HEK293T (cell line): ENCODE results near the gene NPHP3.
A peak's percentile ranks its signal among the peaks of the same experiment; 100 is the strongest.

Experiments
- CTCF ChIA-PET: fragments of 350-600 bp; formaldehyde crosslinking; extraction: SDS; loops from one replicate; lab custom pipeline; 2021; ENCODE audit warnings: antibody characterized with exemption, inconsistent platforms; lab: Yijun Ruan, JAX
- POLR2A ChIA-PET: fragments of 350-600 bp; formaldehyde crosslinking; extraction: SDS; loops from one replicate; lab custom pipeline; 2020; ENCODE audit warnings: antibody characterized with exemption, inconsistent platforms; lab: Yijun Ruan, JAX
- DNase-seq: peaks from one replicate; pipeline ENCODE4 v3.0.0; 2012; ENCODE audit warnings: mixed read lengths; ENCODE audit errors: extremely low spot score
- ARNT ChIP-seq: fragments of 450-650 bp; IDR thresholded peaks from 2 replicates; pipeline ENCODE4 v1.6.1; 2017; ENCODE audit warnings: mild to moderate bottlenecking
- BHLHE40 ChIP-seq: fragments of 450-650 bp; IDR thresholded peaks from 2 replicates; pipeline ENCODE4 v1.6.1; 2016; ENCODE audit warnings: mild to moderate bottlenecking, moderate library complexity, borderline replicate concordance
- CTBP1 ChIP-seq: fragments of 450-650 bp; IDR thresholded peaks from 2 replicates; pipeline ENCODE4 v1.6.1; 2016; ENCODE audit warnings: borderline replicate concordance
- ELF4 ChIP-seq: fragments of 450-650 bp; IDR thresholded peaks from 2 replicates; pipeline ENCODE4 v1.6.1; 2017; ENCODE audit warnings: antibody characterized with exemption
- FOXA1 ChIP-seq: fragments of 450-650 bp; IDR thresholded peaks from 2 replicates; pipeline ENCODE4 v1.6.1; 2016; ENCODE audit warnings: mild to moderate bottlenecking
- FOXK2 ChIP-seq: fragments of 450-650 bp; IDR thresholded peaks from 2 replicates; pipeline ENCODE4 v1.6.1; 2016; ENCODE audit warnings: mild to moderate bottlenecking
- FOXM1 ChIP-seq: fragments of 450-650 bp; IDR thresholded peaks from 2 replicates; pipeline ENCODE4 v1.6.1; 2017; ENCODE audit warnings: mild to moderate bottlenecking, borderline replicate concordance
- HDGF ChIP-seq: fragments of 450-650 bp; IDR thresholded peaks from 2 replicates; pipeline ENCODE4 v1.6.1; 2017; ENCODE audit warnings: antibody characterized with exemption, borderline replicate concordance
- L3MBTL2 ChIP-seq: fragments of 450-650 bp; conservative IDR thresholded peaks from 2 replicates; pipeline ENCODE4 v1.6.1; 2016; ENCODE audit warnings: mild to moderate bottlenecking
- LEF1 ChIP-seq: fragments of 450-650 bp; IDR thresholded peaks from 2 replicates; pipeline ENCODE4 v1.6.1; 2017; ENCODE audit warnings: mild to moderate bottlenecking, borderline replicate concordance
- NFRKB ChIP-seq: fragments of 450-650 bp; IDR thresholded peaks from 2 replicates; pipeline ENCODE4 v1.6.1; 2016; ENCODE audit warnings: mild to moderate bottlenecking, moderate library complexity
- SP1 ChIP-seq: fragments of 450-650 bp; IDR thresholded peaks from 2 replicates; pipeline ENCODE4 v1.6.1; 2017
- SUZ12 ChIP-seq: fragments of 450-650 bp; IDR thresholded peaks from 2 replicates; pipeline ENCODE4 v1.6.1; 2016; ENCODE audit warnings: mild to moderate bottlenecking
- TARDBP ChIP-seq: fragments of 450-650 bp; IDR thresholded peaks from 2 replicates; pipeline ENCODE4 v1.6.1; 2016
- ZNF384 ChIP-seq: fragments of 450-650 bp; IDR thresholded peaks from 2 replicates; pipeline ENCODE4 v1.6.1; 2016
- TF ChIP-seq, protein P1 (sequence below): fragments of 450-650 bp; IDR thresholded peaks from 2 replicates; pipeline ENCODE4 v1.6.1; 2016

Gene NPHP3

GRCh38 chr3:132738314-132738713 lies 16.1 kb upstream of the NPHP3 start:
- DNase-seq: no peak
- CTCF ChIA-PET: no interaction called here
- POLR2A ChIA-PET: no interaction called here
- no peak for TF ChIP-seq CTBP1

- TF ChIP-seq NFRKB (no peak), FOXM1 (no peak), SP1 (no peak), CTBP1 (no peak), TARDBP (no peak), SUZ12 (no peak), ELF4 (no peak), ARNT (no peak), LEF1 (no peak), FOXA1 (no peak), BHLHE40 (no peak), ZNF384 (no peak), HDGF (no peak), FOXK2 (no peak), L3MBTL2 (no peak)
- TF ChIP-seq, protein P1, sequence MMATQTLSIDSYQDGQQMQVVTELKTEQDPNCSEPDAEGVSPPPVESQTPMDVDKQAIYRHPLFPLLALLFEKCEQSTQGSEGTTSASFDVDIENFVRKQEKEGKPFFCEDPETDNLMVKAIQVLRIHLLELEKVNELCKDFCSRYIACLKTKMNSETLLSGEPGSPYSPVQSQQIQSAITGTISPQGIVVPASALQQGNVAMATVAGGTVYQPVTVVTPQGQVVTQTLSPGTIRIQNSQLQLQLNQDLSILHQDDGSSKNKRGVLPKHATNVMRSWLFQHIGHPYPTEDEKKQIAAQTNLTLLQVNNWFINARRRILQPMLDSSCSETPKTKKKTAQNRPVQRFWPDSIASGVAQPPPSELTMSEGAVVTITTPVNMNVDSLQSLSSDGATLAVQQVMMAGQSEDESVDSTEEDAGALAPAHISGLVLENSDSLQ: no peak
- POLR2A ChIA-PET: no interaction called here
- no peak for DNase-seq
- CTCF ChIA-PET: no interaction called here
Measured at GRCh38 chr3:132735589-132735988, 13.4 kb upstream of the NPHP3 start.

DNA sequence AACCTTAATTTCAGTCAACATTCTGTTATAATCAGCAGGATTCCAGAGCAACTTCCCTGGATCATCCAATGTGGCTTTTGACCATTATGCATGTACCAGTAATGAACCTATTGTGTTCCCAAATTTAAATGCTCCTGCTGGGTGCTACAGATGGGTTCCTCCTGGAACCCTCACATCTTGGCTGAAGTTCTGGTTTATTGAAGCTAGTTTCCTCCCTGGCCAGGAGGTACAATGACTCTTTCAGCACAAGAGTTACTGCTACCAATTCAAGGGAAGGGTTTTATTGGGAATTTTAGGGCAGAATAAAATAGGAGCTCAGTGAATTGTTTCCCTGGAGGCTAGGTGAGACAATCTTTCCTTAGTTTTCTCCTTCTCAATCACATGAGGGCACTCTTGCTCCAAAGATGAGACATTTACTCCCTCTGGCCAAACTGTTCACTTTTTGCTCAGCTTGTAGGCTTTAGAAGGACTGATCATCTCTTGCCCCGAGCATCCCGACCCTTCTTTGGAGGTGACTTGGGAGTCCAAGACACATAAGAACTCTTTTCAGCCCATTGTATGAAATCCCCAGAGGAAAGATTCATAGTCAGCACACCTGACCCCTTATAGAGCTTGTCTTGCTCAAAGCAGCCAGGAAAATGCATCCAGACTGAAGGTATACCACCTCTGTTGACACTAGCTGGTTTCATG lies 8.8 kb upstream of the NPHP3 start:
- peak; percentile 63 for DNase-seq
- ChIA-PET CTCF (interaction anchor here (0.5 to 1.4 kb wide), 16 partner anchors 15 to 1199 kb away, joined by 3 to 10 read pairs (median 3); no protein-coding TSS in a partner anchor), POLR2A (interaction anchor here (0.6 to 1.0 kb wide), 2 partner anchors 696 to 1752 kb away, joined by 3 to 4 read pairs; no protein-coding TSS in a partner anchor)
- TF ChIP-seq FOXA1 (no peak), CTBP1 (no peak), ELF4 (no peak), TARDBP (no peak), HDGF (no peak), SUZ12 (no peak), ARNT (no peak), NFRKB (no peak), BHLHE40 (no peak), SP1 (no peak), FOXM1 (no peak), L3MBTL2 (no peak), ZNF384 (no peak), FOXK2 (no peak), LEF1 (no peak)
- TF ChIP-seq, protein P1: no peak

DNA sequence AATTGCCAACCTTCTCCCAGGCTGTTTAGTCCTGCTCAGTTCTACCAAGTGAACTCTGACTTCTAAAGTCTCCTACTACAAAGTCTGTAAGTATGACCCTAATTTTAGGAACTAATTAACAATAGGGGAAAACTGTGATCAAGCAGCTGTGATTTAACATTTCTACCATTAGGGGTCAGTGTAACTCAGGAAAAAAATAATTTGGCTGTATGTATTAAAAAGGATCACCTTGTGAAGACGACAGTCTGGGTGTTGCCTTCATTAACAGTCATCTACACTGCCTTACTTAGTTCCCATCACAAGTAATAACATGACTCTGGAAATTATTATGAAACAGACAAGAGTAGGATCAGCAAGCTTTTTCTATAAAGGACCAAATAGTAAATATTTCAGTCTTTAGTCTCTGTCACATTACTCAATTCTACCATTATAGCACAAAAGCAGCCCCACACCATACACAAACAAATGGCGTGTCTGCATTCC lies 4.2 kb upstream of the NPHP3 start:
- POLR2A ChIA-PET: no interaction called here
- no peak for TF ChIP-seq ELF4
- no peak for TF ChIP-seq CTBP1
- no peak for TF ChIP-seq BHLHE40
- peak; percentile 23 for DNase-seq
- CTCF ChIA-PET: interaction anchor here (0.6 to 1.3 kb wide), 8 partner anchors 14 to 696 kb away, joined by 3 to 4 read pairs (median 3); no protein-coding TSS in a partner anchor

- POLR2A ChIA-PET: interaction anchor here (0.7 kb wide), 1 partner anchor 690 kb away, joined by 3 read pairs; no protein-coding TSS in a partner anchor
- no peak for DNase-seq
- CTCF ChIA-PET: interaction anchor here (0.5 kb wide), 1 partner anchor 9 kb away, joined by 3 read pairs; no protein-coding TSS in a partner anchor
- TF ChIP-seq ZNF384 (no peak), NFRKB (no peak), SP1 (no peak), LEF1 (no peak), CTBP1 (no peak), ARNT (no peak), BHLHE40 (no peak), HDGF (no peak), L3MBTL2 (no peak), ELF4 (no peak), TARDBP (no peak)
Measured at GRCh38 chr3:132723024-132723950, 1.1 kb upstream of the NPHP3 start.
